CD14-positive monocyte (primary cell): Measurements from ENCODE around the gene CMTR2. TPM values are rescaled to one million over a fixed set of nuclear protein-coding genes. Genes with fewer than 3 reads are reported as not detected.

Source experiments
- DNase-seq, 3 donors: peaks; one replicate each; pipeline ENCODE4 v3.0.0-alpha.2; 2011 to 2022
- H2AFZ ChIP-seq: 2 replicates; pipeline ENCODE4 v1.6.0; 2012; ENCODE audit warnings: mild to moderate bottlenecking, low read depth, low read length, inconsistent platforms; ENCODE audit not compliant: insufficient read depth, poor library complexity, severe bottlenecking
- H3K27ac ChIP-seq, 2 donors: 1 replicate in 1 of 2; 2 replicates in 1 of 2; pipeline ENCODE4 v1.5.1; 2012 to 2013; ENCODE audit warnings: low read length in 2 of 2, control low read depth in 1 of 2, inconsistent platforms in 1 of 2, low read depth in 1 of 2, mild to moderate bottlenecking in 1 of 2
- H3K27me3 ChIP-seq, 2 donors: one replicate each; pipeline versions ENCODE4 v1.6.0 to v1.6.1; 2011 to 2013; ENCODE audit warnings: low read length in 2 of 2; ENCODE audit not compliant: control insufficient read depth in 2 of 2, insufficient read depth in 2 of 2
- H3K36me3 ChIP-seq, 2 donors: replicated peaks in 1 of 2; 1 replicate in 1 of 2; 2 replicates in 1 of 2; pipeline versions ENCODE4 v1.5.1 to v1.6.1; 2012 to 2013; ENCODE audit warnings: low read length in 2 of 2, control low read depth in 1 of 2, inconsistent platforms in 1 of 2, mild to moderate bottlenecking in 1 of 2; ENCODE audit not compliant: insufficient read depth in 2 of 2, control insufficient read depth in 1 of 2
- H3K4me1 ChIP-seq, 2 donors: 1 replicate in 1 of 2; 2 replicates in 1 of 2; pipeline versions ENCODE4 v1.5.1 to v1.6.1; 2012 to 2013; ENCODE audit warnings: low read length in 2 of 2, control low read depth in 1 of 2, inconsistent platforms in 1 of 2, mild to moderate bottlenecking in 1 of 2, moderate library complexity in 1 of 2; ENCODE audit not compliant: insufficient read depth in 2 of 2, control insufficient read depth in 1 of 2
- H3K4me2 ChIP-seq: replicated peaks from 2 replicates; pipeline ENCODE3; 2012; ENCODE audit warnings: low read length, moderate library complexity, mild to moderate bottlenecking; ENCODE audit not compliant: poor library complexity, severe bottlenecking; ENCODE audit errors: extremely low read depth
- H3K4me3 ChIP-seq, 3 experiments: fragments of 200-600 bp in 1 of 3; sonication (generic) in 1 of 3; replicated peaks in 1 of 3; 1 replicate in 2 of 3; 2 replicates in 1 of 3; pipeline ENCODE4 v1.5.1; 2011 to 2013; ENCODE audit warnings: low read length in 3 of 3, mild to moderate bottlenecking in 3 of 3, control low read depth in 2 of 3, low read depth in 2 of 3, inconsistent platforms in 1 of 3, moderate library complexity in 1 of 3
- H3K79me2 ChIP-seq: 2 replicates; pipeline ENCODE4 v1.6.0; 2012; ENCODE audit warnings: mild to moderate bottlenecking, control low read depth, inconsistent platforms, low read length, moderate library complexity; ENCODE audit not compliant: insufficient read depth
- H3K9ac ChIP-seq: 2 replicates; pipeline ENCODE4 v1.6.0; 2017; ENCODE audit warnings: low read length, mild to moderate bottlenecking; ENCODE audit not compliant: insufficient read depth, poor library complexity, severe bottlenecking
- H3K9me3 ChIP-seq, 2 donors: replicated peaks in 1 of 2; 1 replicate in 1 of 2; 2 replicates in 1 of 2; pipeline versions ENCODE4 v1.5.1 to v1.6.1; 2012 to 2013; ENCODE audit warnings: low read length in 2 of 2, control low read depth in 1 of 2; ENCODE audit not compliant: control insufficient read depth in 1 of 2, insufficient read depth in 1 of 2
- H4K20me1 ChIP-seq: 2 replicates; pipeline ENCODE4 v1.6.0; 2012; ENCODE audit warnings: mild to moderate bottlenecking, low read length, control low read depth, moderate library complexity; ENCODE audit not compliant: insufficient read depth
- H3K27ac Mint-ChIP-seq, 7 donors: one replicate each; pipeline ENCODE4 v1.8.0; 2020; ENCODE audit warnings: mild to moderate bottlenecking in 7 of 7, mixed read lengths in 7 of 7, moderate library complexity in 6 of 7, inconsistent platforms in 2 of 7
- H3K27me3 Mint-ChIP-seq, 3 donors: one replicate each; pipeline ENCODE4 v1.8.0; 2021 to 2022; ENCODE audit warnings: low read depth in 3 of 3, mild to moderate bottlenecking in 3 of 3, mixed read lengths in 3 of 3, moderate library complexity in 3 of 3, inconsistent platforms in 1 of 3
- H3K36me3 Mint-ChIP-seq, 2 donors: one replicate each; pipeline ENCODE4 v1.8.0; 2020; ENCODE audit warnings: mixed read lengths in 2 of 2, inconsistent platforms in 1 of 2, mild to moderate bottlenecking in 1 of 2
- H3K4me1 Mint-ChIP-seq: one replicate; pipeline ENCODE4 v1.8.0; 2020; ENCODE audit warnings: mild to moderate bottlenecking, mixed read lengths
- H3K4me3 Mint-ChIP-seq, 2 donors: one replicate each; pipeline ENCODE4 v1.8.0; 2020; ENCODE audit warnings: mild to moderate bottlenecking in 2 of 2, mixed read lengths in 2 of 2, moderate library complexity in 1 of 2
- H3K9me3 Mint-ChIP-seq, 7 donors: one replicate each; pipeline ENCODE4 v1.8.0; 2020 to 2022; ENCODE audit warnings: mixed read lengths in 7 of 7, mild to moderate bottlenecking in 6 of 7, moderate library complexity in 6 of 7, inconsistent platforms in 2 of 7
- WGBS: methylation state at CpG from one replicate; pipeline ENCODE4 v1.1.5; 2013; ENCODE audit warnings: missing lambda C conversion rate; ENCODE audit not compliant: insufficient coverage; 5-methylcytosine and 5-hydroxymethylcytosine counted together
- intact Hi-C, 2 donors: fragments of 100-400 bp; cut with micrococcal nuclease; formaldehyde crosslinking; loops; one replicate each; pipeline versions ENCODE4 v1.15.0 to v1.15.1; 2023
- polyA plus RNA-seq, 3 donors: library from polyadenylated mRNA; depleted of rRNA in 1 of 3; unstranded in 2 of 3; stranded (reverse) in 1 of 3; fragments of 300-500 nt in 2 of 3; fragments of >200 nt in 1 of 3; fragmentation: Illumina TruSeq in 2 of 3; gene quantifications; 1 replicate in 2 of 3; 2 replicates in 1 of 3; pipeline ENCODE4 v1.2.3, GENCODE V29; 2012 to 2021
- TF ChIP-seq, protein P1 (sequence below): fragments of 200-600 bp; IDR thresholded peaks from one replicate; pipeline ENCODE4 v1.8.0; 2022; ENCODE audit warnings: antibody characterized with exemption, mild to moderate bottlenecking

Gene CMTR2
- polyA plus RNA-seq, 3 donors, result 4.3 to 12.7 (median 11.5) TPM

DNA sequence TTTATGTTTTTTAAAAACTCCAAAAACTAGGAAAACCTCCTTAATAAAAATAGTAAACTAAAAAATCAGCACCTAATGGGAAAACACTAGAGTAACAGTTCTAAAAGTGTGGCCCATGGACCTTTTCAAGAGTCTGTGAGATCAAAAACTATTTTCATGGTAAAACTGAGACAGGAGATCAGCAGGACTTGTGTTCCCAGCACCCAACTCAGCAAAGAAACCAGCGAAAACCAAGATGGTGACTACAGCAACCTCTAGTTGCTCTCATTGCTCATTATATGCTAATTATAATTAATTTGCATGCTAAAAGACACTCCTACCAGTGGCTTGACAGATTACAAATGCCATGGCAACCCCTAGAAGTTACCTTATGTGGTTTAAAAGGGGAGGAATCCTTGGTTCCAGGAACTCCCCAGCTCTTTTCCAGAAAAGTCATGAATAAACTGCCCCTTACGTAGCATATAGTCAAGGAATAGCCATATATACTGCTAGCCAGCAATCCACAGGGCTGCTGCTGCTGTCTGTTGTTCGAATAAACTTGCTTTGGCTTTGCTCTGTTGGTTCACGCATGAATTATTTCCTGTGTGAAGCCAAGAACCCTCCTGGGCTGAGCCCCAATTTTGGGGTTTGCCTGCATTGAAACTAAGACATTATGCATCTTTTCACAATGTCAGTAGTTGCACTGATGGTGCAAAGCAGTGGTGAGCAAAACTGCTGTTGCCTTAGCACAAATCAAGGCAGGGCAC is 12.4 kb downstream of the CMTR2 start:
- Histone ChIP-seq H3K79me2 (no peaks in the 10 kb centered on the region), H4K20me1 (no peaks in the 10 kb centered on the region), H3K36me3 (no peaks in the 10 kb centered on the region), H3K4me2 (no peak overlapping the region), H3K9ac (no peak overlapping the region), H3K9me3 (peaks cover 0 to 12% of the 10 kb centered on the region in 2 donors), H3K27ac (no peak overlapping the region), H3K4me1 (no peaks in the 10 kb centered on the region), H3K4me3 (no peak overlapping the region), H3K27me3 (no peaks in the 10 kb centered on the region), H2AFZ (no peak overlapping the region)
- no peaks in the 10 kb centered on the region for H3K4me1 Mint-ChIP-seq
- peaks cover 0 to 2% (median 0%) of the 10 kb centered on the region in 3 donors for H3K27me3 Mint-ChIP-seq
- intact Hi-C loops, result no loop called here
- TF ChIP-seq, protein P1, sequence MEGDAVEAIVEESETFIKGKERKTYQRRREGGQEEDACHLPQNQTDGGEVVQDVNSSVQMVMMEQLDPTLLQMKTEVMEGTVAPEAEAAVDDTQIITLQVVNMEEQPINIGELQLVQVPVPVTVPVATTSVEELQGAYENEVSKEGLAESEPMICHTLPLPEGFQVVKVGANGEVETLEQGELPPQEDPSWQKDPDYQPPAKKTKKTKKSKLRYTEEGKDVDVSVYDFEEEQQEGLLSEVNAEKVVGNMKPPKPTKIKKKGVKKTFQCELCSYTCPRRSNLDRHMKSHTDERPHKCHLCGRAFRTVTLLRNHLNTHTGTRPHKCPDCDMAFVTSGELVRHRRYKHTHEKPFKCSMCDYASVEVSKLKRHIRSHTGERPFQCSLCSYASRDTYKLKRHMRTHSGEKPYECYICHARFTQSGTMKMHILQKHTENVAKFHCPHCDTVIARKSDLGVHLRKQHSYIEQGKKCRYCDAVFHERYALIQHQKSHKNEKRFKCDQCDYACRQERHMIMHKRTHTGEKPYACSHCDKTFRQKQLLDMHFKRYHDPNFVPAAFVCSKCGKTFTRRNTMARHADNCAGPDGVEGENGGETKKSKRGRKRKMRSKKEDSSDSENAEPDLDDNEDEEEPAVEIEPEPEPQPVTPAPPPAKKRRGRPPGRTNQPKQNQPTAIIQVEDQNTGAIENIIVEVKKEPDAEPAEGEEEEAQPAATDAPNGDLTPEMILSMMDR, result no peak
- H3K4me3 Mint-ChIP-seq, result no peak overlapping the region
- H3K36me3 Mint-ChIP-seq, result peaks cover 0 to 3% of the 10 kb centered on the region in 2 donors
- H3K9me3 Mint-ChIP-seq, result peaks cover under 1 to 13% (median 8%) of the 10 kb centered on the region in 7 donors
- H3K27ac Mint-ChIP-seq, result no peak overlapping the region
- DNase-seq, result no peak
- WGBS, result 100% methylated on average over 2 of the region's 4 CpGs

DNA sequence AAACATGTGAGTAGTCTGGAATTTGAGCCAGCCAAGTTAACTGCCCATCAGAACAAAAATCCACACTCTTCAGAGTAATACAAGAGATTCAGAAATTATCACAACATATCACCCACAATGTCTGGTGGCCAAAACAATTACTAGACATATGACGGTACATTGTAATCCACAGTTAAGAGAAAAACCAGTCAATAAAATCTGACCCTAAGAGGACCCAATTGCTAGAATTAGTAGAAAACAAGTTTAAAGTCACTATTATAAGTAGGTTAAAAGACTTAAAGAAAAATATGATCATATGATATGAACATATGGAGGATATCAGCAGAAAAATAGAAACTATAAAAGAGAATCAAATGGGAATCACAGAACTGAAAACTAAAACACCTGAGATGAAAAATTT is 15.8 kb downstream of the CMTR2 start:
- TF ChIP-seq, protein P1, result no peak
- H3K4me1 Mint-ChIP-seq, result no peaks in the 10 kb centered on the region
- peaks cover 0 to 12% of the 10 kb centered on the region in 2 donors for H3K9me3 ChIP-seq
- no peak overlapping the region for H3K4me3 ChIP-seq
- H3K27ac Mint-ChIP-seq, result no peak overlapping the region
- no peaks in the 10 kb centered on the region for H3K79me2 ChIP-seq
- H3K4me1 ChIP-seq, result no peaks in the 10 kb centered on the region
- no peak for DNase-seq
- H3K36me3 ChIP-seq, result no peaks in the 10 kb centered on the region
- WGBS, result no CpG with 5 or more reads among the region's 1 CpG
- H3K9me3 Mint-ChIP-seq, result peaks cover 4 to 25% (median 8%) of the 10 kb centered on the region in 7 donors
- H3K4me2 ChIP-seq, result no peak overlapping the region
- no peaks in the 10 kb centered on the region for H3K36me3 Mint-ChIP-seq
- no peak overlapping the region for H3K9ac ChIP-seq
- intact Hi-C loops, result no loop called here
- no peaks in the 10 kb centered on the region for H3K27me3 ChIP-seq
- no peak overlapping the region for H3K27ac ChIP-seq
- H2AFZ ChIP-seq, result no peak overlapping the region
- H3K4me3 Mint-ChIP-seq, result no peak overlapping the region
- peaks cover 0 to 8% (median 2%) of the 10 kb centered on the region in 3 donors for H3K27me3 Mint-ChIP-seq
- H4K20me1 ChIP-seq, result no peaks in the 10 kb centered on the region
